ENCODE measurements around the gene ATXN7L1. TPM values are rescaled to one million over a fixed set of nuclear protein-coding genes. Genes with fewer than 3 reads are reported as not detected.

ATXN7L1 gene
- total and polyA plus RNA-seq, 2 of the 13 experiments (the other 11 are each of a cell fraction or from before 2014, with no cell fraction given): 4.1 to 7.8 TPM

- no peak for TF ChIP-seq SNAPC4 (CRISPR knock-in tag; IDR thresholded peaks at IDR 0.05)
These were observed 21.9 kb downstream of the ATXN7L1 start (continued) for GRCh38 chr7:105854498-105854897.

- ChIA-PET CTCF (ENCODE audit: low intra/inter-chr PET ratio, low total read pairs) (no interaction called here), POLR2A (no interaction called here)
- no peak for FAIRE-seq
- H3K9ac ChIP-seq (ENCODE audit: insufficient read depth, low read depth, low read length): no peak overlapping the region
- no peak overlapping the region for H3K4me3 ChIP-seq (replicated peaks in 1 of 3; ENCODE audit: insufficient read depth in 1 of 3, low read depth in 2 of 3, low read length in 3 of 3)
- over 99% methylated on average over 16 of the region's 17 CpGs for WGBS (ENCODE audit: low lambda C conversion rate)
- no peak overlapping the region for H2AFZ ChIP-seq (ENCODE audit: low read length)
- no peaks in the 10 kb centered on the region; a peak in 1 of 5 replicates for H3K36me3 ChIP-seq (replicated peaks in 1 of 2; ENCODE audit: control insufficient read depth in 1 of 2, insufficient read depth in 2 of 2, low read length in 2 of 2)
- no peak overlapping the region for H3K4me2 ChIP-seq (ENCODE audit: low read depth, low read length)
- H4K20me1 ChIP-seq (ENCODE audit: insufficient read depth, low read length): peaks cover 6% of the 10 kb centered on the region; the same call in 1 of the 2 replicates
- H3K9me3 ChIP-seq (ENCODE audit: low read length): no peaks in the 10 kb centered on the region
- no peak for DNase-seq (ENCODE audit: low spot score)
- BruUV-seq (replicated peaks): no TSS peak
- TF ChIP-seq NKX3-1 (CRISPR knock-in tag; IDR thresholded peaks at IDR 0.05) (no peak), ATF5 (CRISPR knock-in tag; IDR thresholded peaks at IDR 0.05; ENCODE audit: low read depth) (no peak), ZNF431 (CRISPR knock-in tag; IDR thresholded peaks at IDR 0.05; ENCODE audit: borderline replicate concordance, low read depth) (no peak), ZSCAN22 (CRISPR knock-in tag; IDR thresholded peaks at IDR 0.05) (no peak), MTERF4 (CRISPR knock-in tag; IDR thresholded peaks at IDR 0.05) (no peak), FOXP1 (IDR thresholded peaks at IDR 0.05) (no peak), FOXP1 (CRISPR knock-in tag; IDR thresholded peaks at IDR 0.05) (no peak), HMG20A (CRISPR knock-in tag; IDR thresholded peaks at IDR 0.05; ENCODE audit: borderline replicate concordance) (no peak), ZNF205 (CRISPR knock-in tag; IDR thresholded peaks at IDR 0.05) (no peak), TIGD3 (CRISPR knock-in tag; IDR thresholded peaks at IDR 0.05; ENCODE audit: borderline replicate concordance) (no peak), SUZ12 (IDR thresholded peaks at IDR 0.05; ENCODE audit: low read depth, low read length) (no peak)
- peaks cover 39% of the 10 kb centered on the region for H3K4me1 ChIP-seq (ENCODE audit: insufficient read depth, low read length)
- no peaks in the 10 kb centered on the region for H3K79me2 ChIP-seq (ENCODE audit: insufficient read depth, low read length)
- H3K27me3 ChIP-seq (ENCODE audit: control insufficient read depth in 1 of 2, insufficient read depth in 2 of 2, low read length in 2 of 2): no peaks in the 10 kb centered on the region
- in situ Hi-C loops (cut with HindIII; ENCODE audit: extremely low pct_ligation_motif_present, low pct_unique_long_range_greater_than_20kb): no loop called here
- H3K27ac ChIP-seq (ENCODE audit: extremely low read length, insufficient read depth, low read length): no peak overlapping the region
- no peak for ATAC-seq
- intact Hi-C loops (cut with micrococcal nuclease; ENCODE audit: unreplicated experiment): no loop called here
These were observed 22.4 kb downstream of the ATXN7L1 start for GRCh38 chr7:105853931-105854419.
